Upper lobe of right lung (tissue), 1 donor: ENCODE data around the gene COL13A1. TPM values are rescaled to one million over a fixed set of nuclear protein-coding genes. Genes with fewer than 3 reads are reported as not detected.

ENCODE experiments used
- ATAC-seq: fragments of 200-7000 bp; cut with Tn5 transposase; one replicate; pipeline ENCODE4 v1.9.1; 2020; ENCODE audit warnings: mild to moderate bottlenecking, moderate library complexity
- DNase-seq: peaks from one replicate; pipeline ENCODE4 v3.0.0-alpha.2; 2020
- H3K27ac ChIP-seq: fragments of 200-600 bp; one replicate; pipeline ENCODE4 v1.8.0; 2022
- H3K27me3 ChIP-seq: fragments of 200-600 bp; one replicate; pipeline ENCODE4 v1.8.0; 2022; ENCODE audit warnings: mild to moderate bottlenecking
- H3K36me3 ChIP-seq: fragments of 200-600 bp; one replicate; pipeline ENCODE4 v1.8.0; 2022
- H3K4me1 ChIP-seq: fragments of 200-600 bp; one replicate; pipeline ENCODE4 v1.8.0; 2022
- H3K4me3 ChIP-seq: fragments of 200-600 bp; one replicate; pipeline ENCODE4 v1.8.0; 2022; ENCODE audit warnings: mild to moderate bottlenecking
- H3K9me3 ChIP-seq: fragments of 200-600 bp; one replicate; pipeline ENCODE4 v1.8.0; 2022
- intact Hi-C: fragments of 100-400 bp; cut with DNase I; formaldehyde crosslinking; loops from one replicate; pipeline ENCODE4 v1.11.0; 2022
- total RNA-seq: library from RNA; stranded (reverse); fragmentation: NEBNext Ultra II Directional; extraction: Animal tissue kit (Norgen Biotek cat#: 25700); gene quantifications from one replicate; pipeline ENCODE4 v1.2.1, GENCODE V29; 2021
- TF ChIP-seq, protein P1 (sequence below): fragments of 200-600 bp; IDR thresholded peaks from one replicate; pipeline ENCODE4 v1.8.0; 2022; ENCODE audit warnings: antibody characterized with exemption
- donor health status: DM: no; HTN: yes; CAD: no; lungs with severe emphysema.

COL13A1 gene
- total RNA-seq, 1 donor from 2014 or later, result 13.5 TPM

DNA sequence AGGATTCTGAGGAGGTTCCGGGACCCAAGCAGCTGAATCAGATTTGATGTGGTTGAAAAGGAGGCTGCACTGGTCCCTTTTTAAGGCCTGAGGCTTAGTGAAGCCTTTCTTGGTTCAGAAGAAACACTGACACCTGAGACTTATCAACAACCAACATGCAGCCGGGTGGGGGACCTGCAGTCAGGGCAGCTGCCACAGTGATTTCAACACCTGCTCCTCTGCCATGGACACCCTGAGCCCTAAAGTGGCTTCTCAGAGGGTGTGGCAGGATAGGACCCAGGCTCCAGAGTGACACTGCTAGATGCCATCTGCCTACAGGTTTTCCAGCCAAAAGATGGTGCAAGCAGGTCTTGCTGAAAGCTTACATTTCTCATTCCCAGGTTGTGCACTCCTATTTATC, 99.3 kb downstream of the COL13A1 start:
- Histone ChIP-seq H3K4me3 (no peak overlapping the region), H3K36me3 (no peaks in the 10 kb centered on the region), H3K9me3 (no peaks in the 10 kb centered on the region), H3K4me1 (peaks cover 8% of the 10 kb centered on the region), H3K27me3 (no peaks in the 10 kb centered on the region), H3K27ac (peak overlapping the region; percentile 13)
- TF ChIP-seq, protein P1, sequence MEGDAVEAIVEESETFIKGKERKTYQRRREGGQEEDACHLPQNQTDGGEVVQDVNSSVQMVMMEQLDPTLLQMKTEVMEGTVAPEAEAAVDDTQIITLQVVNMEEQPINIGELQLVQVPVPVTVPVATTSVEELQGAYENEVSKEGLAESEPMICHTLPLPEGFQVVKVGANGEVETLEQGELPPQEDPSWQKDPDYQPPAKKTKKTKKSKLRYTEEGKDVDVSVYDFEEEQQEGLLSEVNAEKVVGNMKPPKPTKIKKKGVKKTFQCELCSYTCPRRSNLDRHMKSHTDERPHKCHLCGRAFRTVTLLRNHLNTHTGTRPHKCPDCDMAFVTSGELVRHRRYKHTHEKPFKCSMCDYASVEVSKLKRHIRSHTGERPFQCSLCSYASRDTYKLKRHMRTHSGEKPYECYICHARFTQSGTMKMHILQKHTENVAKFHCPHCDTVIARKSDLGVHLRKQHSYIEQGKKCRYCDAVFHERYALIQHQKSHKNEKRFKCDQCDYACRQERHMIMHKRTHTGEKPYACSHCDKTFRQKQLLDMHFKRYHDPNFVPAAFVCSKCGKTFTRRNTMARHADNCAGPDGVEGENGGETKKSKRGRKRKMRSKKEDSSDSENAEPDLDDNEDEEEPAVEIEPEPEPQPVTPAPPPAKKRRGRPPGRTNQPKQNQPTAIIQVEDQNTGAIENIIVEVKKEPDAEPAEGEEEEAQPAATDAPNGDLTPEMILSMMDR, result no peak
- DNase-seq, result no peak
- intact Hi-C loops, result no loop called here
- no peak for ATAC-seq

DNA sequence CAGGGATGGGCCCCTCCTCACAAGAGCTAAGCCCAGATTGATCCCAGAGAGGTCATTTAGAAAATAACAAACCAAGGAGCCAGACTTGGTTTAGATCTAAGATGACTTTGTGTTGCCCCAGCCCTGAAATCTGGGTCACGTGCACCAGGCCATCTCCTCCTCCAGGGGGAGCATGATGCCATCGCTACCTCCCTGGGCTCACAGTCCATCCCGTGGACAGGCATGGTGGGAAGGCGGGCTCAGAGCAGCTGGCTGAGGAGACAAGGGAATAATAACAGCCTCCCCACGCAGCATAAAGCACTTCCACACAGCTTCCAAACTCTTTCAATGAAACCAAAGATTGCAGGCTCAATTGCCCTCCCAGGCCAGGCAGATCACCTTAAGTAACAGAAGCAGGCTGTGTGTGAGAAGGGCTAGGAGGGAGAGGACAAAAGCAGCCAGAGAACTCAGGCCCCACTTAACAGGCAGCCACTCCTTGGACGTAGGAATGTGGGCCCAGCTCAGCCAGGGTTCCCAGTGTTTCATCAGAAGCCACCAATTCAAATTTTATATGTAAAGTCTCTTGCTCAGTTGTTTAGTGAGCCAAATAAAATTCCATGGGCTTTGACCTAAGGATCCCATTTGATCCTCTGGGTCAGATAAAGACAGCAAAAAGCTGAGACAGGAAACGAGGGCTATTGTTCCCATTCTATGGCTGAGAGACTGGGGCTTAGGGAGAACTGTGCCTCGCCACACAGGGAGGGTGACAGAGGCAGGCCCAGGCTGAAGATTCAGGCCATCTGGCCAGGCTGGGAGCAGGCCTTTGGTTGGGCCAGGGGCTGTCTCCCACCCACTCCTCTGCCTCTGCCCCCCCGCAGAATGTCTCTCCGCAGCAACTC, 100.2 kb downstream of the COL13A1 start:
- no peak overlapping the region for H3K4me3 ChIP-seq
- intact Hi-C loops, result no loop called here
- no peaks in the 10 kb centered on the region for H3K27me3 ChIP-seq
- peak; percentile 83 for ATAC-seq
- H3K36me3 ChIP-seq, result no peaks in the 10 kb centered on the region
- peaks cover 8% of the 10 kb centered on the region for H3K4me1 ChIP-seq
- TF ChIP-seq, protein P1, result peak; percentile 54
- peak; percentile 71 for DNase-seq
- H3K9me3 ChIP-seq, result no peaks in the 10 kb centered on the region
- peak overlapping the region; percentile 55 for H3K27ac ChIP-seq

- Histone ChIP-seq H3K36me3 (no peaks in the 10 kb centered on the region), H3K4me1 (peaks cover 8% of the 10 kb centered on the region), H3K27me3 (no peaks in the 10 kb centered on the region), H3K27ac (peak overlapping the region; percentile 55), H3K4me3 (no peak overlapping the region), H3K9me3 (no peaks in the 10 kb centered on the region)
- ATAC-seq (peak; percentile 56), DNase-seq (peak; percentile 77)
- intact Hi-C loops, result no loop called here
- TF ChIP-seq, protein P1, result no peak
Measured at GRCh38 chr10:69902835-69903535, 101.3 kb downstream of the COL13A1 start.

DNA sequence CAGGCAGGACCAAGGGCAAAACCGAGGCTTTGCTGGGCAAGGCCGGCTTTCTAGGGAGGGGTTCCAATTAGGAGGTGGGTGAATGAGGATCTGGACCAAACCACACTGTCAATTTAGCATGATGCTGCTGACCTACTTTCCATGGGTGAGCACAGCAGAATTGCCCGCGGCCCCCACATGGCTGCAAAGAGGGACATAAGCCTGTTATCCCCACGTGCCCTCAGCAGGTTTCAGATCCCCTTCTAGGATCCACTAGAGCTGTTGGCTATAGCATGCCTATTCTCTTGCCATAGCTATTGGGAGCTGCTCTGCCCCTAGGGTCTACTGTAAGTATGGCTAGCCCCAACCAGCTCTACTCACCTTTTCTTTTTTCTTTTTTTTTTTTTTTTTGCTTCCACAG, 102.8 kb downstream of the COL13A1 start:
- Histone ChIP-seq H3K9me3 (no peaks in the 10 kb centered on the region), H3K27me3 (no peaks in the 10 kb centered on the region), H3K4me3 (no peak overlapping the region), H3K4me1 (peaks cover 8% of the 10 kb centered on the region), H3K36me3 (no peaks in the 10 kb centered on the region), H3K27ac (no peak overlapping the region)
- DNase-seq, result no peak
- no peak for ATAC-seq
- intact Hi-C loops, result no loop called here
- TF ChIP-seq, protein P1, result no peak

DNA sequence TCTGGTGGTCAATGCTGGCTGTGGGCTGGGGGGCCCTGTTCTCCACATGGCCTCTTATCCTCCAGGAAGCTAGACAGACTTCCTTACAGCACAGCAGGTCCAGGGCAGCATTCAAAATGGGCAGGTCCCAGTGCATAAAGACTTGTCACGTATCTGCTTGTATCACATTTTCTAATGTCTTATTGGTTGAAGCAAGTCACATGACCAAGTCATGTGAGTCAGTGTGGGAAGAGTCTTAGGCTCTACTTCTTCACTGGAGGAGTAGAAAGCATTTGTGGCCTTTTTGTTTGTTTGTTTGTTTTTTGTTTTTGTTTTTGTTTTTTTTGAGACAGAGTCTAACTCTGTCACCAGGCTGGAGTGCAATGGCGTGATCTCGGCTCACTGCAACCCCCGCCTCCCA, 104.7 kb downstream of the COL13A1 start:
- H3K9me3 ChIP-seq, result no peaks in the 10 kb centered on the region
- no peak overlapping the region for H3K4me3 ChIP-seq
- DNase-seq, result no peak
- peaks cover 19% of the 10 kb centered on the region for H3K4me1 ChIP-seq
- TF ChIP-seq, protein P1, result no peak
- H3K27me3 ChIP-seq, result no peaks in the 10 kb centered on the region
- intact Hi-C loops, result no loop called here
- no peak for ATAC-seq
- no peaks in the 10 kb centered on the region for H3K36me3 ChIP-seq
- H3K27ac ChIP-seq, result no peak overlapping the region
